ENCODE data around the gene CYP3A5.
"Not testable (repeated sequence)": the region's sequence is repeated elsewhere in the genome, so short reads cannot be mapped to it uniquely, and the experiment has no call there.

DNA sequence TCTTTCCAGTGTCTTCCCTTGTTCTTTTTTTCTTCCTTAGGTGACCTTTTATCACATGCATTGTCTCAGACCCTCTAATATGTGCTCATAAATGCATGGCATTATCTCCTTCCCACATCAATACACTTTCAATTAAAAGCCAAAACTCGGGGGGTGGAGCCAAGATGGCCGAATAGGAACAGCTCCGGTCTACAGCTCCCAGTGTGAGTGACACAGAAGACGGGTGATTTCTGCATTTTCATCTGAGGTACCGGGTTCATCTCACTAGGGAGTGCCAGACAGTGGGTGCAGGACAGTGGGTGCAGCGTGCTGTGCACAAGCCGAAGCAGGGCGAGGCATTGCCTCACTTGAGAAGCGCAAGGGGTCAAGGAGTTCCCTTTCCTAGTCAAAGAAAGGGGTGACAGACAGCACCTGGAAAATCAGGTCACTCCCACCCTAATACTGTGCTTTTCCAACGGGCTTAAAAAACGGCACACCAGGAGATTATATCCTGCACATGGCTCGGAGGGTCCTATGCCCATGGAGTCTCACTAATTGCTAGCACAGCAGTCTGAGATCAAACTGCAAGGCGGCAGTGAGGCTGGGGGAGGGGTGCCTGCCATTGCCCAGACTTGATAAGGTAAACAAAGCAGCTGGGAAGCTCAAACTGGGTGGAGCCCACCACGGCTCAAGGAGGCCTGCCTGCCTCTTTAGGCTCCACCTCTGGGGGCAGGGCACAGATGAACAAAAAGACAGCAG, 6.2 kb upstream of the CYP3A5 start:
- TF ChIP-seq TAF1 (IDR thresholded peaks at IDR 0.05; ENCODE audit: low read depth, low read length); POLR2A (IDR thresholded peaks at IDR 0.05; ENCODE audit: control extremely low read depth in 1 of 2, low read depth in 2 of 2, low read length in 2 of 2); JUN (IDR thresholded peaks at IDR 0.05; ENCODE audit: low read depth, low read length): not testable (repeated sequence)
- TF ChIP-seq, protein P1, sequence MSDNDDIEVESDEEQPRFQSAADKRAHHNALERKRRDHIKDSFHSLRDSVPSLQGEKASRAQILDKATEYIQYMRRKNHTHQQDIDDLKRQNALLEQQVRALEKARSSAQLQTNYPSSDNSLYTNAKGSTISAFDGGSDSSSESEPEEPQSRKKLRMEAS (IDR thresholded peaks at IDR 0.05): not testable (repeated sequence)
- TF ChIP-seq, protein P2, sequence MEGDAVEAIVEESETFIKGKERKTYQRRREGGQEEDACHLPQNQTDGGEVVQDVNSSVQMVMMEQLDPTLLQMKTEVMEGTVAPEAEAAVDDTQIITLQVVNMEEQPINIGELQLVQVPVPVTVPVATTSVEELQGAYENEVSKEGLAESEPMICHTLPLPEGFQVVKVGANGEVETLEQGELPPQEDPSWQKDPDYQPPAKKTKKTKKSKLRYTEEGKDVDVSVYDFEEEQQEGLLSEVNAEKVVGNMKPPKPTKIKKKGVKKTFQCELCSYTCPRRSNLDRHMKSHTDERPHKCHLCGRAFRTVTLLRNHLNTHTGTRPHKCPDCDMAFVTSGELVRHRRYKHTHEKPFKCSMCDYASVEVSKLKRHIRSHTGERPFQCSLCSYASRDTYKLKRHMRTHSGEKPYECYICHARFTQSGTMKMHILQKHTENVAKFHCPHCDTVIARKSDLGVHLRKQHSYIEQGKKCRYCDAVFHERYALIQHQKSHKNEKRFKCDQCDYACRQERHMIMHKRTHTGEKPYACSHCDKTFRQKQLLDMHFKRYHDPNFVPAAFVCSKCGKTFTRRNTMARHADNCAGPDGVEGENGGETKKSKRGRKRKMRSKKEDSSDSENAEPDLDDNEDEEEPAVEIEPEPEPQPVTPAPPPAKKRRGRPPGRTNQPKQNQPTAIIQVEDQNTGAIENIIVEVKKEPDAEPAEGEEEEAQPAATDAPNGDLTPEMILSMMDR (IDR thresholded peaks at IDR 0.05; ENCODE audit: control extremely low read depth in 1 of 3, insufficient read depth in 1 of 3, low read depth in 1 of 3, low read length in 3 of 3): not testable (repeated sequence)

Data from H1 (cell line).